ENCODE results near the gene SESN3. TPM values are rescaled to one million over a fixed set of nuclear protein-coding genes. Genes with fewer than 3 reads are reported as not detected.
"Not testable (repeated sequence)": the region's sequence is repeated elsewhere in the genome, so short reads cannot be mapped to it uniquely, and the experiment has no call there.

SESN3 gene
- total RNA-seq, 1 experiment from 2014 or later = 0.55 TPM

DNA sequence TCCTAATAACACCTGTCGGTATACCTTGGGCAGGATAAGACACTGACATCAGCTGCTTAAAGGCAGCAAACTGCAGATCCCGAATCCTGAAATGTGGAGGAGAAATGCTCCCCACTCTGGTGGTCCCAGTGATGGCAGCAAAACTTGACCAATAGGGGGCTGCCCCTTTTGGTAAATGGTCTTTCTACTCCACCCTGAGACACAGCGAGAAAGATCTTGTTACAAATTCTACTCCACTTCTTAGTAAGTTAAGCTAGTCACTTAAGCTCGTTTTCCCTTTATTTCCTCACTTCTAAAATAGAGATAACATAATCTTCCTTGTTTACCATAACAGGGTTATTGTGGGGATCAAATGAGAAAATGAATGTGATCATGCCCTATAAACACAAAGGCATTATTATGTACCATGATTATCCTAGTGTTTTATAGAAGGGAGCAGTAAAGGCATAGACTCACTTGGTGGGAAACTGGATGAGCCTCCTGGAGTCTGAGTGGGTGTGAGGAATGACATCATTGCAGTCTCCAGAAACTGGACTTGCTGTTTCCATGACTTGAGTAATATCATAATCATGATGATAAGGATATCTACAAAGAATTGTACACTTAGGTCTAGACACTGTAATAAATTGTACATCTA is 90.5 kb downstream of the SESN3 start:
- Histone ChIP-seq H3K9me2 (replicated peaks; ENCODE audit: low read length) (no peaks in the 10 kb centered on the region), H3K4me3 (ENCODE audit: low read length) (no peak overlapping the region), H3K4me1 (ENCODE audit: insufficient read depth, low read length) (0 out of 2 replicates have a peak, but pooled peaks cover 6% of the 10 kb centered on the region), H4K20me1 (ENCODE audit: low read length) (no peaks in the 10 kb centered on the region), H2AFZ (ENCODE audit: low read length) (no peak overlapping the region), H3K9ac (ENCODE audit: low read length) (no peak overlapping the region), H3K27me3 (ENCODE audit: low read length) (no peaks in the 10 kb centered on the region), H3K79me2 (ENCODE audit: low read length) (no peaks in the 10 kb centered on the region), H3K4me2 (ENCODE audit: low read length) (no peak overlapping the region), H3K9me3 (ENCODE audit: low read length) (no peaks in the 10 kb centered on the region), H3K36me3 (ENCODE audit: low read depth, low read length) (no peaks in the 10 kb centered on the region), H3K27ac (ENCODE audit: low read length) (no peak overlapping the region), H3F3A (ENCODE audit: low read length, unreplicated experiment) (no peaks in the 10 kb centered on the region)
- no peak for DNase-seq
- intact Hi-C loops (cut with micrococcal nuclease) = no loop called here
- ChIA-PET CTCF (no interaction called here), POLR2A (ENCODE audit: unreplicated experiment) (no interaction called here)
- TF ChIP-seq, protein P1, sequence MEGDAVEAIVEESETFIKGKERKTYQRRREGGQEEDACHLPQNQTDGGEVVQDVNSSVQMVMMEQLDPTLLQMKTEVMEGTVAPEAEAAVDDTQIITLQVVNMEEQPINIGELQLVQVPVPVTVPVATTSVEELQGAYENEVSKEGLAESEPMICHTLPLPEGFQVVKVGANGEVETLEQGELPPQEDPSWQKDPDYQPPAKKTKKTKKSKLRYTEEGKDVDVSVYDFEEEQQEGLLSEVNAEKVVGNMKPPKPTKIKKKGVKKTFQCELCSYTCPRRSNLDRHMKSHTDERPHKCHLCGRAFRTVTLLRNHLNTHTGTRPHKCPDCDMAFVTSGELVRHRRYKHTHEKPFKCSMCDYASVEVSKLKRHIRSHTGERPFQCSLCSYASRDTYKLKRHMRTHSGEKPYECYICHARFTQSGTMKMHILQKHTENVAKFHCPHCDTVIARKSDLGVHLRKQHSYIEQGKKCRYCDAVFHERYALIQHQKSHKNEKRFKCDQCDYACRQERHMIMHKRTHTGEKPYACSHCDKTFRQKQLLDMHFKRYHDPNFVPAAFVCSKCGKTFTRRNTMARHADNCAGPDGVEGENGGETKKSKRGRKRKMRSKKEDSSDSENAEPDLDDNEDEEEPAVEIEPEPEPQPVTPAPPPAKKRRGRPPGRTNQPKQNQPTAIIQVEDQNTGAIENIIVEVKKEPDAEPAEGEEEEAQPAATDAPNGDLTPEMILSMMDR (conservative IDR thresholded peaks at IDR 0.05; ENCODE audit: low read depth, low read length) = no peak
- TF ChIP-seq EZH2 (IDR thresholded peaks at IDR 0.05; ENCODE audit: low read length, unreplicated experiment) (no peak), EZH2phosphoT487 (IDR thresholded peaks at IDR 0.05; ENCODE audit: borderline replicate concordance, low read length) (no peak)
- ATAC-seq = no peak
- BruUV-seq (replicated peaks) = no TSS peak

DNA sequence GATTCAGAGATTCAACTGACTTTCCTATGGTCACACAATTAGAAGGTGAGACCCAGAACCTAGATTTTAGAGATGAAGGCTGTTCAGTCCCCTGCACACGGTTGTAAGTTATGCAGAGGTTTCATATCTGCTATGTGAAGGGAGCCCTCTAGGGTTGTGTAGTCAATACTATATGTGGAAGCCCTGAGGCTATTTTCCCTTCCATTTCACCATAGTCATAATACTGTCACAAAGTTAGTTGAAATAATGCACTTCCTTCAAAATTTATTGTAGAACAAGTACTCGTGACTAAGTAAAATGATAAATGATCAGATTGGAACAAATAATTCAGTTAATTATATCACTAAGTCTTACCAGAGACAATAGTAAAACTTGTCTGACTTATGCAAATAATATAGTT is 92.6 kb downstream of the SESN3 start:
- TF ChIP-seq, protein P1 (conservative IDR thresholded peaks at IDR 0.05; ENCODE audit: low read depth, low read length) = no peak; the same call in 1 of the 2 replicates
- TF ChIP-seq EZH2 (IDR thresholded peaks at IDR 0.05; ENCODE audit: low read length, unreplicated experiment) = no peak
- no peak for TF ChIP-seq EZH2phosphoT487 (IDR thresholded peaks at IDR 0.05; ENCODE audit: borderline replicate concordance, low read length)
- no peaks in the 10 kb centered on the region for H3K27me3 ChIP-seq (ENCODE audit: low read length)
- H4K20me1 ChIP-seq (ENCODE audit: low read length) = no peaks in the 10 kb centered on the region
- no TSS peak for BruUV-seq (replicated peaks)
- no peaks in the 10 kb centered on the region for H3K36me3 ChIP-seq (ENCODE audit: low read depth, low read length)
- H3K9me2 ChIP-seq (replicated peaks; ENCODE audit: low read length) = no peaks in the 10 kb centered on the region
- no peak overlapping the region for H3K27ac ChIP-seq (ENCODE audit: low read length)
- no peak overlapping the region for H3K4me2 ChIP-seq (ENCODE audit: low read length)
- ChIA-PET CTCF (no interaction called here), POLR2A (ENCODE audit: unreplicated experiment) (no interaction called here)
- ATAC-seq (no peak), DNase-seq (peak; percentile 49)
- H3F3A ChIP-seq (ENCODE audit: low read length, unreplicated experiment) = peaks cover 5% of the 10 kb centered on the region
- no peak overlapping the region for H3K4me3 ChIP-seq (ENCODE audit: low read length)
- H3K9ac ChIP-seq (ENCODE audit: low read length) = no peak overlapping the region
- no peaks in the 10 kb centered on the region for H3K9me3 ChIP-seq (ENCODE audit: low read length)
- H3K79me2 ChIP-seq (ENCODE audit: low read length) = no peaks in the 10 kb centered on the region
- H2AFZ ChIP-seq (ENCODE audit: low read length) = no peak overlapping the region
- intact Hi-C loops (cut with micrococcal nuclease) = no loop called here
- H3K4me1 ChIP-seq (ENCODE audit: insufficient read depth, low read length) = peaks cover 24% of the 10 kb centered on the region

DNA sequence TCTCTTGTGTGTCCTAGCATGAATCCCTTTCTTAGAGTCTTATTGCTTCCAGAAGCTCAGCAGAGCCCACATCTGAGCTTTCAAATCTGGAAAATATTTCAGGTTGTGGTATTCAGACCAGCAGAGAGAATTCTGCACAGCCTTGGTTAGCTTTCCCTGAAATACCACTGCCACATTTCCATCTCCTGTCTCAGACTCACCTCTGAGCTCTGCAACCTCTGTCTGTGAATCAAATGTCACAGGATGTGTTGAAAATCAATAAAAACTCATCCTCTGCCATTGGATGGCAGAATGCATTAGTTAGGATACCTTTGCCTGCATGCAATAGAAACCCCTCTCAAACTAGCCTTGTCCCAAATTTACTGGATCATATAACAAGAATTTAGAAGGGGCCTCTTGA is 93.7 kb downstream of the SESN3 start:
- CTCF ChIA-PET = interaction anchor here (0.5 kb wide), 1 partner anchor 52 kb away, joined by 3 read pairs; no protein-coding TSS in a partner anchor
- no peak for DNase-seq
- POLR2A ChIA-PET (ENCODE audit: unreplicated experiment) = no interaction called here

DNA sequence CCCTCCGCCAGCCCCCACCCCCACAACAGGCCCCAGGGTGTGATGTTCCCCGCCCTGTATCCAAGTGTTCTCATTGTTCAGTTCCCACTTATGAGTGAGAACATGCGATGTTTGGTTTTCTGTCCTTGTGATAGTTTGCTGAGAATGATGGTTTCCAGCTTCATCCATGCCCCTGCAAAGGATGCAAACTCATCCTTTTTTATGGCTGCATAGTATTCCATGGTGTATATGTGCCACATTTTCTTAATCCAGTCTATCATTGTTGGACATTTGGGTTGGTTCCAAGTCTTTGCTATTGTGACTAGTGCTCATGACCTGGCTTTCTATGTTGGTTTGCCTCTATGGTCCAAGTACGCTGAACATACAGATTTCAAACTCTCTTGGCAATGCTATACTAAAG is 94.3 kb downstream of the SESN3 start:
- H3K36me3 ChIP-seq (ENCODE audit: low read depth, low read length); H3F3A ChIP-seq (ENCODE audit: low read length, unreplicated experiment); POLR2A ChIA-PET (ENCODE audit: unreplicated experiment); BruUV-seq (replicated peaks); CTCF ChIA-PET; H3K79me2 ChIP-seq (ENCODE audit: low read length); H3K27me3 ChIP-seq (ENCODE audit: low read length); intact Hi-C loops (cut with micrococcal nuclease); H3K9me3 ChIP-seq (ENCODE audit: low read length); DNase-seq; H4K20me1 ChIP-seq (ENCODE audit: low read length); H3K4me2 ChIP-seq (ENCODE audit: low read length); H3K9ac ChIP-seq (ENCODE audit: low read length); H3K27ac ChIP-seq (ENCODE audit: low read length); H2AFZ ChIP-seq (ENCODE audit: low read length); H3K4me3 ChIP-seq (ENCODE audit: low read length); H3K9me2 ChIP-seq (replicated peaks; ENCODE audit: low read length); ATAC-seq: not testable (repeated sequence)
- H3K4me1 ChIP-seq (ENCODE audit: insufficient read depth, low read length) = peaks cover 32% of the 10 kb centered on the region

More for the DNA sequence above, 93.7 kb downstream of the SESN3 start:
- H3K79me2 ChIP-seq (ENCODE audit: low read length) = no peaks in the 10 kb centered on the region
- no peak overlapping the region for H3K4me3 ChIP-seq (ENCODE audit: low read length)
- H3K9me2 ChIP-seq (replicated peaks; ENCODE audit: low read length) = no peaks in the 10 kb centered on the region
- BruUV-seq (replicated peaks) = no TSS peak
- H3K9me3 ChIP-seq (ENCODE audit: low read length) = no peaks in the 10 kb centered on the region
- no peak overlapping the region for H3K4me2 ChIP-seq (ENCODE audit: low read length)
- H3K27ac ChIP-seq (ENCODE audit: low read length) = no peak overlapping the region
- H2AFZ ChIP-seq (ENCODE audit: low read length) = no peak overlapping the region
- ATAC-seq = no peak
- TF ChIP-seq, protein P1 (conservative IDR thresholded peaks at IDR 0.05; ENCODE audit: low read depth, low read length) = no peak
- TF ChIP-seq EZH2phosphoT487 (IDR thresholded peaks at IDR 0.05; ENCODE audit: borderline replicate concordance, low read length) = no peak
- TF ChIP-seq EZH2 (IDR thresholded peaks at IDR 0.05; ENCODE audit: low read length, unreplicated experiment) = no peak
- H3K9ac ChIP-seq (ENCODE audit: low read length) = no peak overlapping the region
- no peaks in the 10 kb centered on the region for H3K36me3 ChIP-seq (ENCODE audit: low read depth, low read length)
- no peaks in the 10 kb centered on the region for H3K27me3 ChIP-seq (ENCODE audit: low read length)
- intact Hi-C loops (cut with micrococcal nuclease) = no loop called here
- H3F3A ChIP-seq (ENCODE audit: low read length, unreplicated experiment) = peaks cover 5% of the 10 kb centered on the region
- peaks cover 32% of the 10 kb centered on the region for H3K4me1 ChIP-seq (ENCODE audit: insufficient read depth, low read length)
- H4K20me1 ChIP-seq (ENCODE audit: low read length) = no peaks in the 10 kb centered on the region

All from PC-3 (cell line).